ENCODE results near the gene ACO1.

GRCh38 chr9:32441678-32442077 lies 57.2 kb downstream of the ACO1 start:
- TF ChIP-seq EZH2 (IDR thresholded peaks at IDR 0.05; ENCODE audit: low read length) (no peak), CTCF (optimal IDR thresholded peaks at IDR 0.05 in 1 of 3, IDR thresholded peaks at IDR 0.05 in 1 of 3, conservative IDR thresholded peaks at IDR 0.05 in 1 of 3; ENCODE audit: extremely low read depth in 1 of 3, insufficient read depth in 2 of 3, low read length in 3 of 3) (no peak)

All from keratinocyte (primary cell).